Measurements from ENCODE around the gene DOCK1.
A peak's percentile ranks its signal among the peaks of the same experiment; 100 is the strongest.

The DOCK1 gene

DNA sequence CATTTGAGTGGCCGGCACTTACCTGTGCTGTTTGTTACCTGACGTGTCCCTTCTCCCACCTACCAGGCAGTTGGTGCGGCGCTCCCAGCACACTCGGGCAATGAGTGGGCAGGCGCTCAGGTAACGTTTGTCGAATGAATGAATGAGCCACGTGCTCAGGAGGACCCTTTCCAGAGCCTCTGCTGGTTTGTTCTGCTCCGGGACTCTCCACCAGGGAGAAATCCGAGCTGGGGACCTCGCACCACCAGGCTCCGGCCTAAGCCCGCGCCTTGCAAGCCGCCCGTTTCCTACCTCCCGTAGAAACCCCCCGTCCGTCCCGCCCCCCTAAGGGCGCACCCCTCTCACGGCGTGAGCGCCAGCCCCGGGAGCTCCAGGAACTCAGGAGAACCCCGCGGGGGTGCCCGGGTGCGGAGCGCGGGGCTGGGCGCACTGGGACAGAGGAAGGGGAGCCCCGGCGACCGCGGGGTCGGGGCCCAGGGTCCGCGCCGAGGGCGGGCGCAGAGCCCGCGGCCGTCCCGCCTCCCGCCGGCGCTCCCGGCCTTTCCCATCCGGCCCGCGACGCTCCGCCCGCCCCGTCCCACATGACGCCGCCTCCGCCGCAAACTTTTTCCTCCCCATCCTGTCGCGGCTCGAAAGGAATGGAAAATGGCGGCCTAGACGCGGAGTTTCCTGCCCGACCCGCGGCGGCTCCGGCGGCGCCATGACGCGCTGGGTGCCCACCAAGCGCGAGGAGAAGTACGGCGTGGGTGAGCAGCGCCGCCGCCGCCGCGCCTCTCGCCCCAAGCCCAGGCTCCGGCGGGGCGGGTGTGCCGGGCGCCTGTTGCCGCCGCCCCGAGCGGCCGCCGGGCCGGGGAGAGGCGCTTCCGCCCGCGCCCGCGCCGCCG lies at the start of gene DOCK1:
DOCK1 (plus strand) TSS at position 611 of the 884 bp plus-strand sequence; CDS start at position 701, 90 bp downstream.
- H3K4me3 ChIP-seq (ENCODE audit: low read depth, low read length): peak within 1 kb of the TSS; percentile 81
- DNase-seq (ENCODE audit: low read depth): peak; percentile 67
- TF ChIP-seq, protein P1, sequence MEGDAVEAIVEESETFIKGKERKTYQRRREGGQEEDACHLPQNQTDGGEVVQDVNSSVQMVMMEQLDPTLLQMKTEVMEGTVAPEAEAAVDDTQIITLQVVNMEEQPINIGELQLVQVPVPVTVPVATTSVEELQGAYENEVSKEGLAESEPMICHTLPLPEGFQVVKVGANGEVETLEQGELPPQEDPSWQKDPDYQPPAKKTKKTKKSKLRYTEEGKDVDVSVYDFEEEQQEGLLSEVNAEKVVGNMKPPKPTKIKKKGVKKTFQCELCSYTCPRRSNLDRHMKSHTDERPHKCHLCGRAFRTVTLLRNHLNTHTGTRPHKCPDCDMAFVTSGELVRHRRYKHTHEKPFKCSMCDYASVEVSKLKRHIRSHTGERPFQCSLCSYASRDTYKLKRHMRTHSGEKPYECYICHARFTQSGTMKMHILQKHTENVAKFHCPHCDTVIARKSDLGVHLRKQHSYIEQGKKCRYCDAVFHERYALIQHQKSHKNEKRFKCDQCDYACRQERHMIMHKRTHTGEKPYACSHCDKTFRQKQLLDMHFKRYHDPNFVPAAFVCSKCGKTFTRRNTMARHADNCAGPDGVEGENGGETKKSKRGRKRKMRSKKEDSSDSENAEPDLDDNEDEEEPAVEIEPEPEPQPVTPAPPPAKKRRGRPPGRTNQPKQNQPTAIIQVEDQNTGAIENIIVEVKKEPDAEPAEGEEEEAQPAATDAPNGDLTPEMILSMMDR (conservative IDR thresholded peaks at IDR 0.05; ENCODE audit: low read depth, low read length): no peak

DNA sequence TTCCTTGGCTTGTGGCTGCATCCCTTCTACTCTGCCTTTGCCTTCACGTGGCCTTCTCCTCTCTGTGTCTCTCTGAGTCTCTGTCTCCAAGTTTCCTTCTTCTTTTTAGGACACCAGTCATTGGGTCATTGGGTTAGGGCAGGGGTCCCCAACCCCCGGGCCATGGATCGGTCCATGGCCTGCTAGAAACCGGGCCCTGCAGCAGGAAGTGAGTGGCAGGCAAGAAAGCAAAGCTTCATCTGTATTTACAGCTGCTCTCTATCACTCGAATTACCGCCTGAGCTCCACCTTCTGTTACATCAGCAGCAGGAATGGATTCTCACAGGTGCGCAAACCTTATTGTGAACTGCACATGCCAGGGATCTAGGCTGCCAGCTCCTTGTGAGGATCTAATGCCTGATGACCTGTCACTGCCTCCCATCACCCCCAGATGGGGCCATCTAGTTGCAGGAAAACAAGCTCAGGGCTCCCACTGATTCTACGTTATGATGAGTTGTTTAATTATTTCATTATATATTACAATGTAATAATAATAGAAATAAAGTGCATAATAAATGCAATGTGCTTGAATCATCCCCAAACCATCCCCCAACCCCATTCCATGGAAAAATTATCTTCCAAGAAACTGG lies 47.9 kb upstream of the DOCK1 start:
- H3K4me3 ChIP-seq (ENCODE audit: low read depth, low read length): no peak overlapping the region
- DNase-seq (ENCODE audit: low read depth): no peak
- TF ChIP-seq, protein P1 (conservative IDR thresholded peaks at IDR 0.05; ENCODE audit: low read depth, low read length): peak; percentile 8

DNA sequence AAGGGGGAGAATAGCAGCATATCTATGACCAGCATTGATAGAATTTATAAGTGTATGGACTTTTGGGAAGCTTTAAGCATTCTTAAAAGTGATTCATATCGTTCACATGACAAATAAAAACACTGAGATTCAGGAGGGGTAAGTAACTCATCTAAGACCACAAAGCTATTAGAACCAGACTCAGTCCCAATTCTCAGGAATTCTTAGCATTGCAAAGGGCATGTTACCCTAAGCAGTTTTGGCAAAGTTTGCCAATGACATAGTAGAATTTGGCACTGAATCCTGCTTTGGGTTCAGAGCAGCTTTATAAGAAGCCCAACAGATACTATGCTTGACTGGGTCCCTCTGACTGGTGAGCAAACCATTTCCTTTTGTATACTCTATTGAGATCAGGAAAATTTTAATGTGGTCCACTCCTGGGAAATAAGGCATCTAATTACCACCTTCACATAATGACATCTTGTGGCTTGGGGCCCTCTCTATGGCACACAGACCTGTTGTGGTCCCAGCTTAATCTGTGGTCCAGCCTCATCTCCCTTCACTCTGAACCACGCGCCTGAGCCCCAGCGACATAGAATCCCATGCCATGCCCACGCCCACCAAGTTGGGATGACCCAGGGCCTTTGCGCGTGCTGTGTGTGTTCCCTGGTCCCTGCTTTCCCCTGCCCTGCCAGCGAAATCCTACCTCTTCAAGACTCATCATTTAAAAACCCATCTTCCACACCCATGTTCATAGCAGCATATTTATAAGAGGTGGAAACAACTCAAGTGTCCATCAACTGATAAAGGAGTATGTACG lies 37.5 kb upstream of the DOCK1 start:
- TF ChIP-seq, protein P1 (conservative IDR thresholded peaks at IDR 0.05; ENCODE audit: low read depth, low read length): no peak
- H3K4me3 ChIP-seq (ENCODE audit: low read depth, low read length): no peak overlapping the region
- peak; percentile 73 for DNase-seq (ENCODE audit: low read depth)

DNA sequence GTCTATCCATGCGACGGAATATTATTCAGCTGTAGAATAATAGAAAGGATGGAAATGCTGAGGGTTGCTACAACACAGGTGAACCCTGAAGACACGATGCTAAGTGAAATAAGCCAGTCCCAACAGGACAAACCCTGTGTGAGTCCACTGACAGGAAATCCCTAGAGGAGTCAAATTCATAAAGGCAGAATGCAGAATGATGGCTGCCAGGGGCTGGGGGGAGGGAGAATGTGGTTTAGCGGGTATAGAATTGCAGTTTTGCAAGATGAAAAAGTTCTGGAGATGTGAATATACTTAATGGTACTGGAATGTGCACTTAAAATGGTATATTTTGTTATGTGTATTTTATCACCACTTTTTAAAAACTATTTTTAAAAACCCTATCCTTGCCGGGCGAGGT lies 36.9 kb upstream of the DOCK1 start:
- H3K4me3 ChIP-seq (ENCODE audit: low read depth, low read length): no peak overlapping the region
- TF ChIP-seq, protein P1 (conservative IDR thresholded peaks at IDR 0.05; ENCODE audit: low read depth, low read length): no peak
- DNase-seq (ENCODE audit: low read depth): no peak

DNA sequence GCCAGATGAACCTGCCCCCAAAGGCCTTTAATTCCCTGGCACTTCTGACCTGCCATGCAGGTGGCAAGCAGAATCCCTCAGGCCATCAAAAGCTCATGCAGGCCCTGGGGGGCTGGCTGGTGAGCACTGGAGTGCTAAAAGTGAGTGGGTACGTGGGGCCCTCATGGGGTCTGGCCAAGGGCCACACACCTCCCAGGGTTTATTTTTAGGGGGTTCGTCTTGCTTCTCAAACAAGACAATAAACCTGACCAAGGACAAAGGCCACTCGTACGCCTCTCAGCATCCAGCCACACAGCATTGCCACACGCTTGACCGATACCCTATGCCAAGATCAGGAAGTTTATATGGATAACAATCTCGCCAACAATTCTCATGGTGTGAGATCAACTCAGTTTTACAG lies 33.1 kb upstream of the DOCK1 start:
- TF ChIP-seq, protein P1 (conservative IDR thresholded peaks at IDR 0.05; ENCODE audit: low read depth, low read length): no peak
- DNase-seq (ENCODE audit: low read depth): no peak
- H3K4me3 ChIP-seq (ENCODE audit: low read depth, low read length): no peak overlapping the region

DNA sequence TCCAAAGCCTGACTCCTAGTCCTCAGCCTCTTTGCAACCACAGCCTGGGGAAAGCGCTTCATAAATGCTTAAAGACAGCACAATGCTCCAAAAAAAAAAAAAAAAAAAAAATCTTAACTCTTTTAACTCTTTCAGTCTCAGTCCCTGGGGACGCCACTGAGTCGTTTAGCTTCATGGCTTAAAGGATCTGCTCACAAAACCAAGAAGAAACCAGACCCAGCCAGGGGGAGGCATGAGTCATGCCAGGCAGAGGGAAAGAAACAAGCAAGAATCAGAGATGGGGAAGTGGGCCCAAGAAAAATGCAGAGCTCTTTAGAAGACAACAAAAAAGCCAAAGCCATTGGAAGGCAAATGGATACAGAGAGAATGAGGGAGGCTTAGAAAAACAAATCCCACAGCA lies 32.5 kb upstream of the DOCK1 start:
- peak; percentile 9 for DNase-seq (ENCODE audit: low read depth)
- TF ChIP-seq, protein P1 (conservative IDR thresholded peaks at IDR 0.05; ENCODE audit: low read depth, low read length): no peak

More for the DNA sequence above, 32.5 kb upstream of the DOCK1 start:
- no peak overlapping the region for H3K4me3 ChIP-seq (ENCODE audit: low read depth, low read length)

All from choroid plexus epithelial cell (primary cell).